Loucy (cell line): ENCODE measurements around the gene NLGN2.

ENCODE experiments used
- CTCF ChIP-seq: fragments of 200-600 bp; sonication (generic); conservative IDR thresholded peaks from 2 replicates; pipeline ENCODE4 v1.5.1; 2014; ENCODE audit warnings: mild to moderate bottlenecking, antibody characterized with exemption, low read length
- EZH2phosphoT487 ChIP-seq: fragments of 200-600 bp; IDR thresholded peaks from 2 replicates; pipeline ENCODE4 v1.6.1; 2018; ENCODE audit warnings: antibody characterized with exemption, mild to moderate bottlenecking, moderate library complexity, borderline replicate concordance

- no peak for TF ChIP-seq CTCF
- no peak for TF ChIP-seq EZH2phosphoT487
Measured at GRCh38 chr17:7431231-7431630, 23.6 kb downstream of the NLGN2 start.
